K562 (cell line): ENCODE measurements around the gene PLD1. TPM values are rescaled to one million over a fixed set of nuclear protein-coding genes. Genes with fewer than 3 reads are reported as not detected.
A peak's percentile ranks its signal among the peaks of the same experiment; 100 is the strongest.

Experiments
- ATAC-seq: fragments of 200-7000 bp; cut with Tn5 transposase; 3 replicates; pipeline ENCODE4 v1.9.1; 2020; ENCODE audit warnings: moderate library complexity
- BruUV-seq: library from RNA; stranded (reverse); fragments of 400-500 nt; replicated peaks from 2 replicates; lab custom pipeline; 2021; lab: Mats Ljungman, UMichigan
- CTCF ChIA-PET: fragments of 300-600 bp; formaldehyde crosslinking; extraction: SDS; loops from one replicate; lab custom pipeline; 2021; ENCODE audit warnings: low intra/inter-chr PET ratio; lab: Yijun Ruan, JAX
- POLR2A ChIA-PET: fragments of 300-600, 350-650 bp; sonication (Branson Sonifier 250); formaldehyde crosslinking; extraction: SDS; loops from one replicate; lab custom pipeline; 2021; ENCODE audit warnings: antibody characterized with exemption, inconsistent platforms; lab: Yijun Ruan, JAX
- DNase-seq, 4 experiments: peaks; one replicate each; pipeline versions ENCODE4 v3.0.0 to v3.0.0-alpha.2; 2011 to 2018; ENCODE audit warnings: low spot score in 3 of 4, mixed read lengths in 3 of 4; ENCODE audit errors: extremely low read depth in 1 of 4
- FAIRE-seq: peaks from 2 replicates; lab custom pipeline; 2011; peaks lifted over from hg19 to GRCh38; lab: Jason Lieb, UNC
- H2AFZ ChIP-seq: 2 replicates; pipeline ENCODE4 v1.6.0; 2011; ENCODE audit warnings: low read depth, low read length, control low read depth, inconsistent platforms
- H3K27ac ChIP-seq: fragments of 200-600 bp; 3 replicates; pipeline ENCODE4 v1.8.0; 2011; ENCODE audit warnings: low read depth, mild to moderate bottlenecking, control low read depth, inconsistent platforms, low read length, moderate library complexity, mixed read lengths; ENCODE audit errors: extremely low read depth
- H3K27me3 ChIP-seq, 2 experiments: fragments of 300-600 bp in 1 of 2; 2 replicates in 1 of 2; 3 replicates in 1 of 2; pipeline versions ENCODE4 v1.6.0 to v1.8.0; 2011; ENCODE audit warnings: inconsistent platforms in 2 of 2, low read length in 2 of 2, mild to moderate bottlenecking in 1 of 2, mixed read lengths in 1 of 2, moderate library complexity in 1 of 2; ENCODE audit not compliant: control insufficient read depth in 2 of 2, insufficient read depth in 2 of 2
- H3K36me3 ChIP-seq: fragments of 300-600 bp; 3 replicates; pipeline ENCODE4 v1.8.0; 2011; ENCODE audit warnings: mild to moderate bottlenecking, low read length, inconsistent platforms; ENCODE audit not compliant: control insufficient read depth, insufficient read depth
- H3K4me1 ChIP-seq, 2 experiments: fragments of 200-600 bp in 1 of 2; replicated peaks in 1 of 2; 2 replicates in 1 of 2; 3 replicates in 1 of 2; pipeline versions ENCODE4 v1.5.1 to v1.8.0; 2011; ENCODE audit warnings: inconsistent platforms in 2 of 2, low read length in 2 of 2, mild to moderate bottlenecking in 1 of 2, mixed read lengths in 1 of 2, moderate library complexity in 1 of 2; ENCODE audit not compliant: control insufficient read depth in 2 of 2, insufficient read depth in 2 of 2
- H3K4me2 ChIP-seq: 2 replicates; pipeline ENCODE4 v1.6.1; 2011; ENCODE audit warnings: low read length, control low read depth, inconsistent platforms, mixed read lengths; ENCODE audit not compliant: insufficient read depth
- H3K4me3 ChIP-seq: fragments of 200-600 bp; sonication (generic), shearing (Covaris generic); 2 replicates; pipeline ENCODE4 v1.5.1; 2016; ENCODE audit warnings: control low read depth, inconsistent platforms
- H3K79me2 ChIP-seq: fragments of 200-600 bp; 3 replicates; pipeline ENCODE4 v1.8.0; 2011; ENCODE audit warnings: low read length, inconsistent platforms; ENCODE audit not compliant: control insufficient read depth, insufficient read depth
- H3K9ac ChIP-seq, 2 experiments: 2 replicates each; pipeline versions ENCODE4 v1.6.0 to v1.6.1; 2011; ENCODE audit warnings: low read depth in 2 of 2, low read length in 2 of 2, control low read depth in 1 of 2, inconsistent platforms in 1 of 2, mild to moderate bottlenecking in 1 of 2, mixed read lengths in 1 of 2; ENCODE audit not compliant: insufficient read depth in 1 of 2
- H3K9me1 ChIP-seq: one replicate; pipeline ENCODE4 v1.6.0; 2011; ENCODE audit warnings: inconsistent platforms, mild to moderate bottlenecking, low read length, moderate library complexity; ENCODE audit not compliant: control insufficient read depth, insufficient read depth
- H3K9me3 ChIP-seq: replicated peaks from 2 replicates; pipeline ENCODE4 v1.5.1; 2011; ENCODE audit warnings: low read depth, low read length, inconsistent platforms; ENCODE audit not compliant: control insufficient read depth, insufficient read depth
- H4K20me1 ChIP-seq: replicated peaks from 2 replicates; pipeline ENCODE4 v1.6.1; 2011; ENCODE audit warnings: low read length, inconsistent platforms, mixed read lengths; ENCODE audit not compliant: control insufficient read depth, insufficient read depth
- CBFA2T2 ChIP-seq: fragments of 450-650 bp; conservative IDR thresholded peaks from 2 replicates; pipeline ENCODE4 v1.6.1; 2017; ENCODE audit warnings: mild to moderate bottlenecking
- CBFA2T3 ChIP-seq: fragments of 450-650 bp; IDR thresholded peaks from 2 replicates; pipeline ENCODE4 v1.6.1; 2017
- EP400 ChIP-seq: fragments of 450-650 bp; IDR thresholded peaks from 2 replicates; pipeline ENCODE4 v1.6.1; 2017; ENCODE audit warnings: antibody characterized with exemption, mild to moderate bottlenecking, moderate library complexity
- FOXA3 ChIP-seq, 2 experiments: fragments of 450-650 bp in 1 of 2; sonication (generic) in 1 of 2; formaldehyde crosslinking; IDR thresholded peaks in 1 of 2; conservative IDR thresholded peaks in 1 of 2; 2 replicates each; pipeline versions ENCODE4 v1.4.0 to v1.8.0; 2020 to 2022; ENCODE audit warnings: mild to moderate bottlenecking in 2 of 2, missing genetic modification reagents in 1 of 2
- HDAC1 ChIP-seq, 2 experiments: fragments of 450-650 bp; IDR thresholded peaks; 2 replicates each; pipeline ENCODE4 v1.6.1; 2016 to 2017; ENCODE audit warnings: inconsistent platforms in 1 of 2, mild to moderate bottlenecking in 1 of 2, moderate library complexity in 1 of 2
- KDM1A ChIP-seq, 2 experiments: fragments of 450-650 bp; IDR thresholded peaks; 2 replicates each; pipeline ENCODE4 v1.6.1; 2016; ENCODE audit warnings: mild to moderate bottlenecking in 2 of 2
- MCM7 ChIP-seq, 2 experiments: fragments of 450-650 bp; IDR thresholded peaks; 2 replicates each; pipeline ENCODE4 v1.6.1; 2016 to 2018
- RCOR1 ChIP-seq, 2 experiments: IDR thresholded peaks; 2 replicates each; pipeline ENCODE4 v1.6.1; 2012; ENCODE audit warnings: low read depth in 2 of 2, low read length in 2 of 2, borderline replicate concordance in 1 of 2, improper control_type of control experiment in 1 of 2
- TAL1 ChIP-seq: fragments of 450-650 bp; IDR thresholded peaks from 2 replicates; pipeline ENCODE4 v1.6.1; 2016; ENCODE audit warnings: mild to moderate bottlenecking
- TCF3 ChIP-seq: sonication (generic); formaldehyde crosslinking; IDR thresholded peaks from 2 replicates; pipeline ENCODE4 v1.4.0; 2020; ENCODE audit warnings: mild to moderate bottlenecking, missing genetic modification reagents
- TEAD4 ChIP-seq, 2 experiments: sonication (generic) in 1 of 2; formaldehyde crosslinking in 1 of 2; IDR thresholded peaks; 2 replicates each; pipeline versions ENCODE4 v1.6.1 to v1.8.0; 2012 to 2022; ENCODE audit warnings: borderline replicate concordance in 1 of 2, inconsistent platforms in 1 of 2, low read length in 1 of 2, mild to moderate bottlenecking in 1 of 2, missing genetic modification reagents in 1 of 2
- WGBS: fragments of 100-300 bp; shearing (Covaris generic); methylation state at CpG from one replicate; pipeline ENCODE4 v1.1.6; 2016; ENCODE audit warnings: low coverage, mixed read lengths; ENCODE audit not compliant: insufficient coverage; ENCODE audit errors: missing lambda C conversion rate; 5-methylcytosine and 5-hydroxymethylcytosine counted together
- in situ Hi-C: fragments of 300-500 bp; cut with MboI; formaldehyde crosslinking; loops from 4 replicates; pipeline ENCODE4 v1.15.0; 2018; ENCODE audit warnings: inconsistent platforms, mixed read lengths
- intact Hi-C: fragments of 100-400 bp; cut with micrococcal nuclease; formaldehyde crosslinking; loops from 2 replicates; pipeline ENCODE4 v1.14.2; 2022
- polyA plus RNA-seq, 8 experiments: library from polyadenylated mRNA; depleted of rRNA in 4 of 8; stranded (reverse) in 5 of 8; unstranded in 3 of 8; fragments of >200 nt; fragmentation: Nextera tagmentation in 2 of 8; fragmentation: Illumina TruSeq in 1 of 8; extraction: Ambion mirVana in 2 of 8; extraction: Trizol in 1 of 8; gene quantifications; 2 replicates each; pipeline versions ENCODE4 v1.2.1 to v1.2.3, GENCODE V29; 2011 to 2014; ENCODE audit warnings: inconsistent platforms in 1 of 8, missing spikeins in 1 of 8
- total RNA-seq, 7 experiments: library from RNA; depleted of rRNA in 6 of 7; stranded (reverse); fragments of >200 nt in 6 of 7; fragmentation: Illumina TruSeq in 2 of 7; extraction: Trizol in 2 of 7; gene quantifications; 2 replicates each; pipeline versions ENCODE4 v1.2.1 to v1.2.3, GENCODE V29; 2011 to 2021; ENCODE audit warnings: low replicate concordance in 1 of 7
- TF ChIP-seq, protein P1 (sequence below): sonication (generic); formaldehyde crosslinking; IDR thresholded peaks from 2 replicates; pipeline ENCODE4 v1.8.0; 2023; ENCODE audit warnings: mild to moderate bottlenecking, missing genetic modification reagents

The PLD1 gene
- total and polyA plus RNA-seq, 9 of the 15 experiments (the other 6 are each of a cell fraction or from before 2014, with no cell fraction given) = 8.4 to 26.1 (median 18.6) TPM

DNA sequence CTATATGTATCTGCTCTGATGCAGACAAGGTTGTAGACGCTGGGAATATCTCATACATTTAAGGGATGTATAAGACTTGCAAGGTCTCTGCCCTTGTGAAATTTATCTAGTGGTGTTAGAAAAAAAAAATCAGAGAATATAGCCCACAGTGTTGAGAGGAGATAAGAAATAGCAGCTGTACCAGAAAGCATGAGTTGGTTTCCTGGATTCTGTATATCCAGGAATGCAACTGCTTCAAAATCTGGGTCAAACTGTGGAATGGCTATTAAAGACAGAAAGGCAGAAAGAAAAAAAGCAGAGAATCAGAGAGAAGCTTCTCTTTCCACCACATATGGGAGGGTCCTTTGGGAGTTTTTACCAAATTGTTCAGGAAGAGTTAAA is 31.3 kb upstream of the PLD1 start:
- Histone ChIP-seq H3K4me3 (no peak overlapping the region), H2AFZ (no peak overlapping the region), H4K20me1 (no peaks in the 10 kb centered on the region), H3K36me3 (no peaks in the 10 kb centered on the region)
- TF ChIP-seq EP400 (no peak), TEAD4 (IDR thresholded peaks at IDR 0.05; ENCODE audit: low read length) (peak; percentile 70), TEAD4 (CRISPR knock-in tag; IDR thresholded peaks at IDR 0.05; ENCODE audit: borderline replicate concordance) (no peak), KDM1A (IDR thresholded peaks at IDR 0.05) (peak; percentile 68 to 77), FOXA3 (CRISPR knock-in tag; conservative IDR thresholded peaks at IDR 0.05 in 1 of 2, IDR thresholded peaks at IDR 0.05 in 1 of 2) (no peak), CBFA2T2 (peak; percentile 36), TAL1 (peak; percentile 29; the same call in 1 of the 2 replicates), MCM7 (IDR thresholded peaks at IDR 0.05) (no peak), CBFA2T3 (peak; percentile 75), RCOR1 (IDR thresholded peaks at IDR 0.05; ENCODE audit: borderline replicate concordance in 1 of 2, low read depth in 2 of 2, low read length in 2 of 2) (peak in 1 of 2 experiments; percentile 69; a peak in 3 of 4 replicates), HDAC1 (IDR thresholded peaks at IDR 0.05) (peak in 1 of 2 experiments; percentile 81; a peak in 2 of 4 replicates), TCF3 (CRISPR knock-in tag) (peak; percentile 56)
- TF ChIP-seq, protein P1, sequence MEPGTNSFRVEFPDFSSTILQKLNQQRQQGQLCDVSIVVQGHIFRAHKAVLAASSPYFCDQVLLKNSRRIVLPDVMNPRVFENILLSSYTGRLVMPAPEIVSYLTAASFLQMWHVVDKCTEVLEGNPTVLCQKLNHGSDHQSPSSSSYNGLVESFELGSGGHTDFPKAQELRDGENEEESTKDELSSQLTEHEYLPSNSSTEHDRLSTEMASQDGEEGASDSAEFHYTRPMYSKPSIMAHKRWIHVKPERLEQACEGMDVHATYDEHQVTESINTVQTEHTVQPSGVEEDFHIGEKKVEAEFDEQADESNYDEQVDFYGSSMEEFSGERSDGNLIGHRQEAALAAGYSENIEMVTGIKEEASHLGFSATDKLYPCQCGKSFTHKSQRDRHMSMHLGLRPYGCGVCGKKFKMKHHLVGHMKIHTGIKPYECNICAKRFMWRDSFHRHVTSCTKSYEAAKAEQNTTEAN (CRISPR knock-in tag) = no peak
- TF ChIP-seq, all 486 proteins: peak for 8
- POLR2A ChIA-PET = interaction anchor here (0.7 to 0.8 kb wide), 2 partner anchors 17 to 414 kb away, joined by 3 read pairs; no protein-coding TSS in a partner anchor
- in situ Hi-C loops (no loop called here), intact Hi-C loops (no loop called here)
- no peak for DNase-seq
- no peak overlapping the region for H3K27ac ChIP-seq
- no peaks in the 10 kb centered on the region for H3K9me1 ChIP-seq
- H3K27me3 ChIP-seq = no peaks in the 10 kb centered on the region
- no peak for FAIRE-seq
- no peaks in the 10 kb centered on the region for H3K79me2 ChIP-seq
- CTCF ChIA-PET = no interaction called here
- WGBS = 0% methylated on average over 1 of the region's 1 CpG
- H3K9me3 ChIP-seq = no peaks in the 10 kb centered on the region
- no peak overlapping the region for H3K9ac ChIP-seq
- ATAC-seq = no peak
- no peak overlapping the region for H3K4me2 ChIP-seq
- no TSS peak for BruUV-seq
- H3K4me1 ChIP-seq = peaks cover 0 to 2% of the 10 kb centered on the region in 2 experiments; a peak in 2 of 5 replicates
